NCI-H1417 (cell line): Measurements from ENCODE around the gene PCSK6.

ENCODE experiments used
- DNase-seq, 3 experiments: peaks; one replicate each; lab custom pipeline; 2025; lab: John Stamatoyannopoulos, UW

The PCSK6 gene

DNA sequence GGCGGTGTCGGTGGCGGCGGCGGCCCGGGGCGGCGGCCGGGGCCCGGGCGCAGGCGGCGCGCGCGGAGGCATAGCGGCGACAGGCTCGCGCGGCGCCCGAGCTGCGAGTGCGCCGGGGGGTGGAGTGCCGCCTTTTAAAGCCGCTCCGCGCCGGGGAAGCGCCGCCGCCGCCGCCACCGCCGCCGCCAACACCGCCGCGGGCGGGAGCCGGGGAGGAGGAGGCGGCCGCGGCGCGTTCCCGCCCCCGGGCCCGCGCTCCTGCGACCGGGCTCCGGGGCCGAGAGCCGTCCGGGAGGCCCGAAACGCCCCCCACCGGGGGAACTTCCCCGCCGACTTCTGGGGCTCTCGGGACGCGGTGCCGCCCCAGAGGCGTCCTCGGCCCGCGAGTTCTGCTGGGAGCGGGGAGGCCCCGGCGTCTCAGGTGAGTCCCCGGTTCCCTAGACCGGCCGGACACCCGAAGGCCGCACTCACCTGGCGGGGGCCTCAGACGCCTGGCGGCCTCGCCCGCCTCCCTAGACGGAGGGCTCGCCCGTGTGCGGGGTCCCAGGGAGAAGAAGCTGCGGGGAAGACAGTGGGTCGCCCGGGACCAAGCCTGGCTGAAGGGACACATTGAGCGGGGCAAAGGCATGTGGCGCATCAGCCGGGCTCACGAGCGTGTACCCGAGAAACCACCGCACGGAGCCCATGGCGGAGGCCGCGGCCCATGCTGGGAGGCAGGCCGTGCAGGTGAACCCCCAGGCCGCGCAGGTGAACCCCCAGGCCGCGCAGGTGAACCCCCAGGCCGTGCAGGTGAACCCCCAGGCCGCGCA is at the start of gene PCSK6:
Gene PCSK6 (minus strand): TSS at position 109 of the 809 bp plus-strand sequence. CDS start 37 bp downstream, at position 72.
- peak; percentile 32 to 48 (median 32) for DNase-seq

DNA sequence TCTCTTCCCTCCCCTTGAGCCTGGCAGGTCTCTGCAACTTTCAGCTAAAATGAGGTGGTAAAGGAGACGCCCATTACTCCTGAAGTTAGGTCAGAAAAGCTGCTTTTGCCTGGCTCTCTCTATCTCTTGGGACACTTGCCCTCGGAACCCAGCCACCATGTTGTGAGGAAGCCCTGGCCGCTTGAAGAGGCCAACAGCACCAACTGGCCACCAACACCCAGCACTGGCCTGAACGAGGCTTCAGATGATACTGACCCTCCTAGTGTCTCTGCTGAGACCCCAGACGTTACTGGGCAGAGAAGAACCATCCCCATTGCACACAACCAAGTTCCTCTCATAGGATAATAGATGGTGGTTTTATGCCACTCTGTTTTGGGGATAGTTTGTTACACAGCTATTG is 49.5 kb upstream of the PCSK6 start:
- DNase-seq = no peak

DNA sequence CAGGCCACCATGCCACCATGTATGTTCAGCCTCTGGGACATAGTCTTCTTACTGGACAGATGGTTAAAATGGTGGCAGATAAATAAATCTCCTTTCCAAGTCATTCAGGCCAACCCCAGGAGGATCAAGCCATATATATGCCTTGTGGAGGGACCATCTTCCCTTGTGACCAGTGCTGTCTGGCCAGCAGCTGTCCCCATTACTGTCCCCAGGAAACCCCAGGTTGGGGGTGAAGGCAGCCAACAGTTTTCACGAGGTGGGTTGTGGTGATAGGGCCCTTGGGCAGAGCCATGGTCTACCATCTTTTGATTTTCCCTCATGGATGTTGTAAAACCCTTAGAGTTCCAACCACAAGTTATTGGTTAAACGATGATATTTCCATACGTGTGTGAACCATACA is 48.7 kb upstream of the PCSK6 start:
- DNase-seq = no peak

DNA sequence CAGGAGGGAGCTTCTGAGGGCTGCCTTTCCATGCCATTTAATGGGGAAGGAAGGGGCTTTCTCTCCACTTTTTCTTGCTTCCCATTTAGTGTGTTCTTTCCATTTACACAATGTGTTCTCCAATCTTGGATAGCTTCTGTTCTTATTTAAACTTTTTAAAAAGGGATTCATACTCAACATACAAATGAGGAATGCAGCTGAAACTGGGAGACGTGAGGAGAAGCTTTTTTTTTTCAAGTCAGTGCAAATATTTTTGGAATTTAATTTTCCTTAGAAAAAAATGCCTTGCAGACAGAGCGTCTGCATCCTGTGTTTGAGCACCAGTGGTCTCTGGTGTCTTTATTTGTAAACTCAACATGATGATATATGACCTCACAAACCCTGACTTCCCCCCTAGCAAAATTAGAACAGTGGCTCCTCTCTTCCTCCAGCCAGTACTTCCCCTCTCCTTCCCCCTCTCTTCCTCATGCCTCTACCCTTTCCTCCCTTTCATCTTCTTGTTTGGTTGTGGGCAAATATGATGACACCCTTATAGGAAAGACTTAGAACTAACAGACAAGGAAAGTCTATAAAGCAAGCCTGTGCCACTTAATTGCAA is 48.1 kb upstream of the PCSK6 start:
- no peak for DNase-seq

DNA sequence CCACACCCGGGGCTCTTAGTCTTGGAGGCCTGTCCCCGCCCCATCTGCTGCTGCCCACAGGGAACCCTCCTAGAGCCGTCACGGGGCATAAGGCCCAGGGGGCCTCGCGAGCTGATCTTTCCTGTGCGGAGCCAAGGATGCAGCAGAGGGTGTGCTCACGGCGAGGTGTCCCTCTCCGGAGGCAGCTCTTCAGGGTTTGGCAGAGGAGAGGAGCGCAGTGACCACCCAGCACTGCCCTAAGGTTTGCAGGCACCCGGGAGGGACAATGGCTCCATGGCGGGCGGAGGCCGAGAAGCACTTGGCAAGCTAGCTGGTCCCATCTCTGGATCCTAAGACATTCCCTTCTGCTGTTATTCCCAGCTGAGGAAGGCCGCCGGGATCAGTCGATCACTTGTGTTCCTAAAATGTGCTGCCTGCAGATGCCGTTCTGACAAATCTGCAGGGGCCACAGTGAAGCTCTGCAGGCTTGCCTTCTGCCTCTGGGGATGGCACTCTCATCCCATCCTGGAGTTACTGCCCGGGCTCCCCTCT is 47.4 kb upstream of the PCSK6 start:
- DNase-seq = no peak

DNA sequence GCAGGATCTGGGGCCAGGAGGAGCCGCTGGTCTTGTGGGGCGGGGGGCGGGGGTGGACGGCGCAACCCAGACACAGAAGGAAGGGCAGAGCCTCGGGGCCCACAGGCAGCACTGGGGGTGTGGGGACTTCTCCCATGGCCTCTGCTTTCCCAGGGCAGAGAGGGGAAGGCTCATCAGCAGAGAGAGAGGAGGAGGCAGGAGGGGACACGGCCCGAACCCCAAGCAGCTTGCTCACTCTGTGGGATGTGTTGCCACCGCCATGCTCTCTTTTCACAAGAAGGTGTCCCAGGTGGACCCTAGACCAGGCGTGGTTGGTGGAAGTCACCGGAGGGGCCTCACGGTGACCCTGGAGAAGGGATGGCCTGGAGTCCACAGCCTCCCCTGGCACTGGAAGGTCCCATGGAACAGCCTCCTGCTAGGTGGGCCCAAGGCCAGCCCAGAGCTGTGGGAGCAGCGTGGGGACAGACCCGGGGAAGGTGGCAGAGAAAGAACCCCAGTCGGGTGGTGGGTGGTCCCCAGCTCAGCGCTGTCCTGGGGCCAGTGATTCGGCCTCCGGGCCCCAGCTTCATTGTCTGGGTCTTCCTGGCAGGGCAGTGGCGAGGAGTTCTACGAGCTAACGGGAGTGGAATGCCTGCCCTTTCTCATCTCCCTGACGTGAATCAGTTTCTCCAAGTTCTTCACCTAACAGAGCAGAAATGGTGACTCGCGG is 46.8 kb upstream of the PCSK6 start:
- DNase-seq = no peak

DNA sequence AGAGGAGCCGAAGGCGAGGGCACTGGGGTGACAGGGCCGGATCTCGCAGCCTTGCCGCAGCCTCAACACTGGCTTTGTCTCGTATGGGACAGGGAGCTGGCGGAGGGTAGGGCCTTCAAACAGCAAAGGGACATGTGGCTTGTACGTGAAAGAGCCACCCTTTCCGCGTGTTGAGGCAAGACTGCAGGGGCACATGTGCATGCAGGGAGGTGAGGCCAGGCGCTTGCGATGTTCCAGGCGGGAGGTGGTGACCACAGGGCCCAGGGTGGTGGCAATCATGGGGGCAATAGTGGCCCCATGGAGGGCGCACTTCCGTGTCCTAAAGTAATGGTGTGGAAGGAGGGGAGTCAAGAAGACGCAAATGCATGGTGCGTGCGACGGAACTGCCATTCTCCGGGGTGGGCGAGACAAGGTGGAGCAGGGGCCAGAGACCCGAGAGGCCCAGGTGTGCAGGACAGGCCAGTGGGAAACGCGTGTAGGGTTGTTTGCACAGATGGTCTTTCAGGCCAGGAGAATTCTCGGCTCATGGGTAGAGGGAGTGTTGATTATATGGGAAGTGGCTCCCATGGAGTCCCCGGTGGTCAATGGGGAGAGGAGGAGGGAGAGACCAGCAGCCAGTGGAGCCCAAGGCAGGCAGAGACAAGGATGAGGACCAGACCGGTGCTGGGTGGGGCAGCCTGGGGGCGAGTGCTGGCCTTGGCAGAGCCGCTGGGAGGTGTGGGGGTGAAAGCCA is 45.8 kb upstream of the PCSK6 start:
- DNase-seq = no peak

DNA sequence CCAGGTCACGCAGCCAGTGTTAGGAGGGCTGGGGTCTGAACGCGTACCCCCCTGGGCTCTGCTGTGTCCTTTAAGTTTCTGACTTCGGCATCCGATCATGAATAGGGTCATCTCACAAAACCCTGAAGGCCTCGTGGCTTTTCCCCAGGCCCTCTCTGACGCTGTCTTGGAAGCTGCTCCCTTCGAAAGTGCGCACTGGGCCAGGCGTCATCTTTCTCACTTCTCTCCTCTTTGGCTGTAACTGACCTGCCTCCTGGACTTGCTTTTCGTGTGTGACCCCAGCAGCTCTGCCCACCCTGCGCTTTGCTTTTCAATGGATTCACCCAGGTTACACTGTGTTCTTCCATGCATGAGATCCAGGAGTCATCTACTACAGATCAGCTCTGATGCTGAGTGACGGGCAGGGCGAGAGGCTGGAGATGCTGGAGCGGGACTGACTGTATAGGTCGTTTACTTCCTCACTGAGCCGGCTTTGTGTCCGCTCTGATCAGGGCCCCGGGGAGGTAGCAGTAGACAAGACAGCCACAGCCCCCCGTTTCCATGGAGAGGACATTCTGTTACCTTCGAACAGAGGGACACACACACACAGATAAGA is 45.0 kb upstream of the PCSK6 start:
- no peak for DNase-seq

DNA sequence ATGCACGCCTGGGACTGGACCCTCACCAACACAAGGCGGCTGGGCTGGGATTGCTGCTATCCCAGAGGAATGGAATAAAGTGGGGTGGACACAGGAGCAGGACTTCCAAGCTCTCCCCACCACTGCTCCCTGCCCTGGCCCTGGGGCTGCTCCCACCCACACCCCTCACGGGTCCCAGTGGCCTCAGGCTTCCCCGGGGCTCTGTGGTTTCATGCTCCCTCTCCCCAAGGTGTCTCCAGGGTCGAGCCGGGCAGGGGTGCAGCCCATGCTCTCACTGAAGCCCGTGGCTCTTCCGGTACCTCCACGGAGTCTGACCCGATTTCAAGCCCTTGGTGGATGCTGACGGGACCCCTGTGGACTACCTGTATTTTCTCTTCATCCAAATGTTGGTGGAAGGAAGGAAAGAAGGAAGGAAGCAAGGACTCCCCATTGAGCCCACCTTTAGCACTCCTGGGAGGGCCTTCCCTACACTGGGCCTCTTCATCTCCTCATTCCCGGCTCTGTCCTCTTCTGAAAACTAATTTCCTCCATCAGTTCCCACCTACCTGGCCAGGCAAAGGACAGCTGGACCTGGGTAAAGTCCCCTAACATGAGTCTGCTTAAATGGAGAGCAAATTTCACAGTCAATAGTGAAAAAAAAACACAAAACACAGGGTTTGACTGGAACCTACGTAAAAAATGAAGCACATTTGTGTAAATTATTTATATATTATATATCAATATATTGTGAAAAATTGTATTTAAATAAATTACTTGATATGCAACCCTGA is 44.0 kb upstream of the PCSK6 start:
- DNase-seq = no peak

DNA sequence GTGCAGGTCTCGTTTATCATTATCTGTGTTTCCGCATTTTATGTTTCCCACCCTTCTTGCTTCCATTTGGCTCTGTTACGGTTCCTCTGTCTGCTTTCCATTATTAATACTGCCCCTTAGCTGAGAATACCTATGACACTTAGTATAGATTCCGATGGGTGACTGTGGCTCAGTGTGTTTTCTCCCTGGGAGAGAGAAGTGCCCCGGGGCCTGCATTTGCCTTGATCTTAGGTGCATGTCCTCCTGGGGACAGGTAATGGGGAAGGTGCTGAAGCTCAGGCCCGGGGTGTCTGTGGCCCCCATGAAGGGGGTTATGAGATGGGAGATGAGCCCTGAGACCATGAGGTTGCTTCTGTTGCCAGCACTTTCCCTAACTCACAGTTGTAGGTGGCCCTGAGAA is 43.4 kb upstream of the PCSK6 start:
- no peak for DNase-seq

DNA sequence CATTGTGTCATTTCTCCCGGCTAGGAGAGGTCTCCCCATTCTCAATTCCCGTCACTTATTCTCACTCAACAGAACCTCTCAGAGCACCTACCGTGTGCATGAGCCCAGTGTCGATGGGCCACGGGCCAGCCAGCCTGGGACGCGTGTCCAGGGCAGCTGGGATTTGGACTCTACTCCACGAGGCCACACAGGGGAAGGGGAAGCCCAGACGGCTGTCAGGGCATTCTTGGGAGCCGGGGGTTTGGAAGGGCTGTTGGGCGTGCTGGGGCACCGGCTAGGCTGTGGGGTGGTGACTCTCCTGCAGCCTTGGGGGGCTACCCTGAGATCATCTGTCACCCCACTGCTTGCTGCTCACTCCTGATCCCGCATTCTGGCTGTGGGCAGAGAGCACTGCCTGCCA is 41.7 kb upstream of the PCSK6 start:
- no peak for DNase-seq

DNA sequence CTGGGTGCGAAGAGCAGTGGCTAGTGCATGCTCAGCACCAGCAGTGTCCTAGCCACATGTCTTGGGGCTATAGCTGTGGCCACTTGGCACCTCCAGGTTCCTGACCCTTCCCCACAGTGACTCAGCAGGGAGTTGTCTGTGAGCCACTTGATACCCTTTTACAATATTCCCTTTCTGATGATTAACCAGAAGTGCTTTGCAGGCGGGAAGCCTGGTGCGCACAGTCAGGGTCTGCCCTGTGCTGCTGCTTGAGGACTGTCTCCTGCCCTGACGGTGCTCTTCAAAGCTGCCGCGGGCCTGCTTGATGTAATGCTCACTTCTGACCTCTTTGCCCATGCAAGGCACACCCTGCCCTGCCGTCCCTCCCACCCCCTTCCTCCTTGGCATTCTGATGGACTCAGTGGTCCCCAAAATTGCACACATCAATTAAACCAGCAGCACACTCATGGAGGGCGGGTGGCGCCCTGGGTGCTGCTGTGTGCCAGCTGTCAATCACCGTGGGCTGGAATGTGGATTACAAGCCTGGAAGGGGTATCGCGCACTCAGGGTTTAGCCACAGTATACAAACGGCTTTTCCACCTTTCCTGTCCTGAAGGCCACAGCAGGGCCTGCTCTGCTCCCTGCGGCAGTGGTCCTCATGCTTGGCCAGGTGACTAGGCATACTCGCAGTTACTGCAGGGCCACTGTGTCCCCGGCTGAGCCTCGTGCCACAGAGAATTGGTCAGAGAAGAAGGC is 40.9 kb upstream of the PCSK6 start:
- DNase-seq = no peak

DNA sequence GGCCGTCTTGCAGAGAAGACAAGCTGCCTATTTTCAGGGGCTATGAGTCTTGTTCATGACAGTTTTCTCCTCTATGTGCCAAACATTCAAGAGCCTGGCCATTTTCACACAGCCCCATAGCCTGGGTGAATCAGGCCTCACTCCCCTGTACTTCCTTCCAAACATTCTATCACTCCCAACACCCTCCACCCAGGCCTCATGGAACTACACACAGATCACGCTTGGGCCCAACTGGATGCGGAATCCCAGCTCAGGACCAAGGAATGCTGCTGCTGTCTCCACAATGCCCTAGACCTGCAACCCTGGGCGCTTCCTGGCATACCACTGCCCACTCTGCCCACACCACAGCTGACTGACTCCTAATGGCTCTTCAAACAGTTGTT is 39.4 kb upstream of the PCSK6 start:
- peak in 1 of 3 experiments; percentile 50 for DNase-seq

DNA sequence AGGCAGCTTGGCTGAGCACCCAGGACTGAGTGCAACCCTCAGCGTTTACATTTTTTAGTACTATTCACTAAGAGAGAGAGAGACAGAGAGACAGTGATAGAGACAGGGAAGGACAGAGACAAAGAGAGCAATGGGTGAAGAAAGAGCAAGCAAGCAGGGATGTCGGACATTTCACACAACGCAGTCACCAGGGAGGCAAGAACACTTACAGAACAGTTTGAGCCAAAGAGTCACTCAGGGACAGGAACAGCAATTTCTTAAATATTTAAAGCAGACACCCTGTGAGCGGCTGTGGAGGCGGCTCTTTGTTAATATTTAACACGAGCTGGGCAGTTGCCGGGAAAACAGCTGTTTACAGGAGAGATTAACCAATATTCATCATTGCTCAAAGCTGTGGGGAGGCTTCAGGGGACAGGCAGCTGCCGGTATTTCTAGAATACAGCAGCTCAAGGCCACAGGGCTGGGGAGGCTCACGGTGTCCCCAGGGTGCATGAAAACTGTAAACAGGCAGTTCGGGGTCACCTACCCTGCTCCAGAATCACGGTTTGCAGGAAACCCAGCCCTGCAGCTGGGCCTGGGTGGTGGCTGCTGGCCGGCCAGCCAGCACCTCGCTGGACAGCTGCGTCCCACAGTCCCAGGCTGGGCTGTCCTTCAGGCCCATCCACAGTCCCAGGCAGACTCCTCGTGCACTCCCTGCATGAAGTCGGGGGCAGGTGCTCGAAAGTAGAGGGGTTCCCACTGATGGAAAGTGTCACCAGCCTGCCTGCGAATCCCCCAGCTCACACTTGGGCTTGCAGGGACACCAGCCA is 38.8 kb upstream of the PCSK6 start:
- no peak for DNase-seq

DNA sequence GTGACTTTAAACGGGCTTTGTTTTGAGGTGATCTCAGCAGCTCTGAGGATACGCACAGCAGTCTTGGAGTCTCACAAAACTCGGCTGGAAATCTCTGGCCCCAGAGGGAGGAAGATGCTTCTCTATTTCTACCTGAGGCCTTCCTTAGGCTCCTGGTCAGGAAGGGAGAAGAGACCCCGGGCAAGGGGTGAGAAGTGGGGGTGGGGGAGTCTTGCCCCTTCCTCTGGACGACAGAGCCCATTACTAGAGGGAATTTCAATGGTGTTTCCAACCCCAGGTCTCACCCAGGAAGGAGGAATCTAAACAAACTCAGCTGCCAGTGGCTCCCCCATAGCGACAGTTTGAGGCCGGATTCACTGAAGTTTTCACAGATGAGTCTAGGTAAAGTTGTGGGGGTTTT is 37.4 kb upstream of the PCSK6 start:
- no peak for DNase-seq

DNA sequence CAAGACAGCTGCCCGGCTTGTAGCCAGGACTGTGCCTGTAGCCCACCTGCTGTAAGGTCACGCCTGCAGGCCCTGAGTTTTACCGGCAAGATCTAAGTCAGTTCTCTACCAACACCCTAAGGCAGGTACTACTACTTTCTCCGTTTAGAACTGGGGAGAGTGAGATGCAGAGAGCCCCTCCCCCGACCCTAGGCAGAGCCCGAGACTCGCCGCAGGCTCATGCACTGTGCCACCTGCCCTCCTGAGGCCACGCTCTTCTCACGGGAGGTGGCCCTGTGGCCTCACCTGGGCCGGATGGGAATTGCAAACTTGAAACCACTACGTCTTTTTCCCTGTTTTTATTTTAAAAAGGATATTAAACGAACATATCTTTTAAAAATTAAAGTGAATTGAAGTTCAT is 36.9 kb upstream of the PCSK6 start:
- no peak for DNase-seq

DNA sequence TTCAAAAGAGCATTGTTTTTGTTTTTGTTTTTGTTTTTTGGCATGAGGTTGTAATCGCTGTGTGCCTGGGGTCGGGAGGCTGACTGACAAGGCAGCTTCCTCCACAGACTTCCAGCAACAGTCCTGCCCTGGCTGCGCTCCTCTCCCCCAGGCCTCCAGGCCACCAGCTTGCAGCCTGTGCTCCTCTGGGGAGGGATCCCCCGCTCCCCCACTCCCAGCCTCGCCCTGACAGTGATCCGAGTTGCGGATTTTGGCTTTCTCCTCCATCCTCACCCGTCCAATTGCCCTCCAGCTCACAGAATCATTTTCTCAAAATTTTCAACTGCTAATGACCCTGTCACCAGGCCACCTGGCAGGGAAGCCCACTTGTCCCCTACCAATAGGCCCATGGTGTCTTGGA is 36.5 kb upstream of the PCSK6 start:
- no peak for DNase-seq

DNA sequence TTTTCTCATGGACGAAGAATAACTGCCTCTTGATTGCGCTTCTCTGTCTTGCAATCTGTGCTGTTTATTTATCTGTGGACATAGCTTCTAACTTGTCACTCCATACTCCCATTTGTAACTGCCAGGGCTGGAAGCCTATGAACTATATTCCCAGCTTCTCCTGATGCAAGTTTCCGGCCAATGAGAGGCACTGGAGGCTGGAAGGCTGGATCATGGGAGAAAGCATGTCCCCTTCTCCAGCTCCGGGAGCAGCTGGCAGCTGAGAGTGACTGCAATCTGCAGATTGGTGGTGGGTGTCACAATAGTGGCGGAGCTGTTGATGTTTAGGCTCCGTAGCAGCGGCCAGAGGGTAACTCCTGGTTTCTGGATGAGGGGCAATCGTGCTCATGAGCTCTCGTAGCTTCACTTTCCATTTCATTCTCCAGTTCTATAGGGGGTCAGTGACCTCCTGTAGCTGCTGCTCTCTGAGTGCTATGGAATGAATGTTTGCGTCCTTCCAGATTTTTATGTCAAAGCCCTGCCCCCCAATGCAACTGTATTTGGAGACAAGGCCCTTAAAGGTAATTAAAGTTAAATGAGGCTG is 35.7 kb upstream of the PCSK6 start:
- DNase-seq = no peak

DNA sequence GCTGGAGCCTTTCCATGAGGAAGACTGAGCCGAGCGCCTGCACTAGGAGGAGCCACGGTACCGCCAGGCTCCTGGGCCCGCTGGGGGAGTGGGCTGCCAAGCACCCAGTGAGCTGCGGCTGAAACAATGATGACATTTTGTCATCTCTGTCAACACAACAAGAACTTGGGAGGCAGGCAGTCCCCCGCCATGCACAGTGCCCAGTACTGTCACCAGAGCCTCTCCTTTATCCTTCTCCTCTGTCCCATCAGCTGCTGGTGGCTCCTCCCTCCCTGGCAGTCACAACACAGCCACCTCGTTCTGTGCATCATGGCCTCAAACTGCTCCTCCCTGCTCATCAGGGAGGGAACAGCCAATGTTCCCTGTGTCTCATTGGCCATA is 34.0 kb upstream of the PCSK6 start:
- no peak for DNase-seq
